DMS114 treated with DMSO at 0.1 percent for 48 hours (cell line): ENCODE measurements around the gene CCR1.
"Not testable (repeated sequence)": the region's sequence is repeated elsewhere in the genome, so short reads cannot be mapped to it uniquely, and the experiment has no call there.

Experiments
- DNase-seq: peaks from one replicate; lab custom pipeline; 2025; ENCODE audit not compliant: unreplicated experiment; lab: John Stamatoyannopoulos, UW

Gene CCR1

DNA sequence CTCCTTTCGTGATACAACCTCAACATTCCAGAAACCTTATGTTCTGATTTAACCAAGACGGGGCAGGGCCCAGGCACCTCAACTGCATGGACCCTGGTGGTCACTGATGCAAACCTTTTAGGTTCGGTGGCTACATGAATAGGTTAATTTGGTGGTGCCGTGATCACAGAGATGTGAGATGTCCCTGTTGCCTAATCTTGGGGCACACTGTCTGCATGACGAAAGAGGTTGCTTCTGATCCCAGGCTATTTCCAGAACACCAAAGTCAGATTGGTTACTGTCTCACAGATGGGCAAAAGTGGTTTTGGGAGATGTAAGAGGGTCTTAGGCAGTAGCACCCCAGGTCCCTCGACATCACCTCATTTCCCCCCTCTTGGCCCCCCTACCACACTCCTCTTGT, 4.0 kb upstream of the CCR1 start:
- DNase-seq = no peak

DNA sequence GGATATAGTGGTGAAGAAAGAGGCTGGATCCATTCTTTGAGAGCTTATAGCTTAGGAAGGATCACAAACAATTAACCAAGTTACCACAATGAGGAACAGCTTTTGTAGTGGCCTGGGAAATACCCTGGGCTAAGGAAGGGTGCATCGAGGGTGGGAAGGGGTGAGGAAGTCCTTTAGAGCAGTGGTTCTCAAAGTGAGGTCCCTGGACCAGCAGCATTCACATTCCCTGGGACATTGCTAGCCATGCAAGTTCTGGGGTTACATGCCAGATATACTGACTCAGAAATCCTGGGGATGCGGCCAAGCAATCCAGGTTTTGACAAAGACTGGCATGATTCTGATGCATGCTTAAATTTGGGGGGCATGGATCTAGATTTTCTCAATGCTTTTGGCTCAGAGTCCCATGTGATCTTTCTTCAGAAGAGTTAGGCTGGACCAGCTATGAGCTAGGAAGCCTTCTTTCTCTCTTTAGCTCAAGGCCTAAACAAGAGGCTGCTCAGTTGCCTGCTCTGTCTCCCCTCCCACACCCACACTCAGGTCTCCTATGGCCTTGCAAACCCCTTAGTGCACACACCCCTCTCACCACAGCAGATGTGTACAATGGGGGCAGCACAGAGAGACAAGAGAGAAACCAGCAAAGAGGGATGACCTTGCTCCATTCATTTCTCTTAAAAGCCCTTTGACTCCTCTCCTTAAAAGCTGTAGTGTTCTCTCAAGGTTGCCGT, 1.8 kb upstream of the CCR1 start:
- DNase-seq = no peak

DNA sequence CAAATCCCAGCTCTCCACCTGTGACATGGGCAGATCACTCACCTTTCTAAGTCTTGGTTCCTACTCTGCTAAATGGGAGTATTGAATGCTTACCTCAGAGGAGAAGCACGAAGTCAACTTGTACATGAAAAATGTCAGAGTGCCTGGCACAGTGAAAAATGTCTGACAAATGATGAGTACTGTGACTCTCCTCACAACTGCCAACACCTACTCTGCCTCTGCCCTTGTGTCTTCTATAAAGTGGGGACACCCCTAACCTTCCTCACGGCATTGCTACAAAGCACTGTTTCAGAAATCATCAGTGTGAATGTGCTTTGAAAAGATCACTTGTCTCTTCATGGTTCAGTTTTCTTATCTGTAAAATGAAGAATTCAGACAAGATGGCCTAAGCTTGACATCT, 940 bp upstream of the CCR1 start:
- DNase-seq = no peak

DNA sequence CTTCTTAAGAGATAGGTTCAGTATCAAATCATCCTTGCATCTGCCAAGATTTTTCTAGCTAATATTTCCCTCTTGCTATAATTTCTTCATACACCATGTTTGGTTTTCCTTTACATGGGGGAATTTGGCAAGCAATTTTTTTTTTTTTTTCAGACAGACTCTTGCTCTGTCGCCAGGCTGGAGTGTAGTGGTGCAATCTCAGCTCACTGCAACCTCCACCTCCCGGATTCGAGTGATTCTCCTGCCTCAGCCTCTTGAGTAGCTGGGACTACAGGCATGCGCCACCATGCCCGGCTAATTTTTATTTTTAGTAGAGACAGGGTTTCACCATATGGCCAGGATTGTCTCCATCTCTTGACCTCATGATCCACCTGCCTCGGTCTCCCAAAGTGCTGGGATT, 599 bp downstream of the CCR1 start:
- DNase-seq = not testable (repeated sequence)

DNA sequence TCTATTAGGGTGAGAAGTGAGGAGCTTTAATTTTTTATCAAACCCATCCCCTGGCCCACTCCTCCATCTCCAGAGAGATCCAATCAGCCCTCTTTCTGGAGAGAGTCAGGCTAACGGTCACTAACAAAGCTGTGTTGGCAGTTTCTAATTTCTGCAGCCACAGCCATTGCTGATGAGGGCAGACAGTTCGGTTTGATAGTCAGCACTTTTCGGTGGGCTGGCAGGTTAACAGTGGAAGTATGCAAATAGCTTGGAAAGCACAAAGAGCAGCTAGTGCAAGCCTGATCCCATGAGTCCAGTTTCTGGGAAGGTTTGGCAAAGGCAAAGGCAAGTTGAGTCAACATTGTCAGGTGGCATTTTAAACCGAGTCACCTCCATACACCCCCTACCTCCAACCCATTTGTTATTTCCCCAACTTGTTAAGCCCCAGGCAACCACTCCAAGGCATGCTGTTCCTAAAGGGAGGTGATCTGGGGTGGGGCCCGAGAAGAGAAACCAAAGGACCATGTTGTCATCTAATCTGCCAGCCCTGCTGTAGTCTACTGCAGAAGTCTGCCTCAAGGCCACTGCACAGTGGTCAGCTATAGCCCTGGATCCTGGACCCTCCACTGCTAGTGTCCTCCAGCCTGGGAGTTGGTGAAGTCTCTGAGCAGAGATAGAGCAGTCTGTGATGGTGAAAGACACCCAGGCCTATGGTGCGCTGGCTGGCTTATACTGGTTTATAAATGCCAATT, 1.7 kb downstream of the CCR1 start:
- DNase-seq = no peak

DNA sequence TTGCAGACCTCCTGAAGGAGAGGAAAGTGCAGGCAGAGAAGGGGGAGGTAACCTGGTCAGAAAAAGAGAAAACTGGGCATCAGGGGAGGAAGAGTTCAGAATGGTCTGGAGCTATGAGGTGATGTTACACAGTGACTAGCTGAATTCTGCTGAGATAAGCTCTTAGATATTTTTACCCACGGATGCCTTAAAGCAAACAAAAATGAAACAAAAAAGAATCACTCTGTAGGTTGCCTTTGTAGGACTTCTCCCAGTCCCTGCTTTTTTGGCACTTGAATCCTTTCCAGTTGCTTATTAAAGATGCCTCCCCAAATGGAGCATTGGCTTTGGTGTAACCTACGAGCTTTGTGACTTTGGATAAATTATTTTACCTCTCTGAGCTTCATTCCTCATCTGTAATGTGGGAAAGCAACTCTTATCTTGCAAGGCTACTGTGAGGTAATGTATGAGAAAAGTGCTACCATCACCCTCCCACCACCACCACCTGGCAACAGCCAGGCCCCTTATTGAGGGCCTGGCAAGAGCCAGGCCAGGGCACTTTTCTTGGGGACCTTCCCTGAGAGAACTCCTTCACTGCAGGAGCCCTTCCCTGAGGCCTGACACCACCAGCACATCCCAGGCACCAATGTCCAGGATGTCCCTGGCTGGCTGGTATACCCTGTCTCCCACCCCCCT, 2.7 kb downstream of the CCR1 start:
- DNase-seq = no peak

DNA sequence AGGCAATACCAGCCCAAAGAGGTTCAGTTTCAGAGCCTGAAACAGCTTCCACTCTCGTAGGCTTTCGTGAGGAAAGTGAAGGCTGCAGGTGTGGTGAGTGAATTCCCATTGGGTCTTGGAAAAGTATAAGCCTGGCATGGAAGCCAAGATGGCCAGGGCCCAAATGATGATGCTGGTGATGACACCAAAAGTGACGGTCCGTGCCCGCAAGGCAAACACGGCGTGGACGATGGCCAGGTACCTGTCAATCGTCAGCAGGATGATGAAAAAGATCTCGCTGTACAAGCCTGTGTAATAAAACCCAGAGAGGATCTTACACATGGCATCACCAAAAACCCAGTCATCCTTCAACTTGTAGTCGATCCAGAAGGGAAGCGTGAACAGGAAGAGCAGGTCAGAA, 4.4 kb downstream of the CCR1 start:
- no peak for DNase-seq

DNA sequence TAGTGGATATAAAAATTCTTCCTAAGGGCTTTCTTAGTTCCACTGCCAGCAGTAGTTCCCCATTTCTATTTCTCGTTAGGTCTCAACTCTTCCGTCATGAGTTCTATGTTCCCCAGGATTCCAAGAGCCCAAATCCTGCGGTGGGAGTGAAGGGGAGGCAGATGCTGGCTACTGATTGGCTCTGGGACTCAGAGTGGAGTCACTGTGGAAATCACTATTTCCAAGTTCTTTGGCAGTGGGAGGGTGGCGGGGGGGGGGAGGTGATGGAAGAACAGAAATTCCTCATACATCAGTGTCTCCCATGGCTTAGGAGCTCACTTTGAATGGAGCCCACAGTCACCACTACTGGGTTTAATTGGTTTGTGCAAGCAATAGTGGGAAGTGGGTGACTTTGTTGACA, 5.6 kb downstream of the CCR1 start:
- DNase-seq = no peak

DNA sequence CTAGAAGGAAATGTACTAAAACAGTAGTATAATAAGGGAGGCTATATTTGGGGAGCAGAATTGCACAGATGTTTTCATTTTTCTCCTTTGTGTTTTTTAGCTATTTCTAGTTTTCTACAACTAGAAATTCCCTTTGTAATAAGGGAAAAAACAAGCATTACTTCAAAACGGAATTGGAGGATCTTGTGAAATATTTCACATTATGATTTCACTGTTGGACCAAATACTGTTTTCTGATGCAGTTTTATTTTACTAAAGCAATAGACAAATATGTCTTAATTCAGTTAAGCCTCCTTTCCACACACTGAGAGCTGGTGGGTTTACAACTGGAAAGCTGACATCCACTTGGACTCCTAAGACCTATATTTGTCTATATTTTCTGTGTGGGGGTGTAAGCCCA, 7.3 kb downstream of the CCR1 start:
- DNase-seq = no peak

DNA sequence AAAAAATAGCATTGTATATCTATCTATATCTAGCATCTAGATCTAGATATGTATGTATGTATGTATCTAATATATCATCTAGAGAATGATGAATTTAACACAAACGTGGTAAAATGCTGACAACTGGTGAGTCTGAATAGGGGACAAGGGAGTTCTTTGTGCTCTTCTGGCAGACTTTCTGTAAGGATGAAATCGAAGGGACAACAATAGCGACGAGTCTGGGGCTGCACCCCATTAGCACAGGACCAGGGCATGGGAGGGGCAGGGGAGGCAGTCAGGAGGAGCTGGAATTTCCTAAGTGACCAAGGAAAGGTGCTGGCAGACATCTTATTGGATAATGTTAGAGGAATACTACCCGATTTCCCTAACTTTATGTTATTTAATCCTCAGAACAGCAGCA, 7.9 kb downstream of the CCR1 start:
- DNase-seq = no peak

DNA sequence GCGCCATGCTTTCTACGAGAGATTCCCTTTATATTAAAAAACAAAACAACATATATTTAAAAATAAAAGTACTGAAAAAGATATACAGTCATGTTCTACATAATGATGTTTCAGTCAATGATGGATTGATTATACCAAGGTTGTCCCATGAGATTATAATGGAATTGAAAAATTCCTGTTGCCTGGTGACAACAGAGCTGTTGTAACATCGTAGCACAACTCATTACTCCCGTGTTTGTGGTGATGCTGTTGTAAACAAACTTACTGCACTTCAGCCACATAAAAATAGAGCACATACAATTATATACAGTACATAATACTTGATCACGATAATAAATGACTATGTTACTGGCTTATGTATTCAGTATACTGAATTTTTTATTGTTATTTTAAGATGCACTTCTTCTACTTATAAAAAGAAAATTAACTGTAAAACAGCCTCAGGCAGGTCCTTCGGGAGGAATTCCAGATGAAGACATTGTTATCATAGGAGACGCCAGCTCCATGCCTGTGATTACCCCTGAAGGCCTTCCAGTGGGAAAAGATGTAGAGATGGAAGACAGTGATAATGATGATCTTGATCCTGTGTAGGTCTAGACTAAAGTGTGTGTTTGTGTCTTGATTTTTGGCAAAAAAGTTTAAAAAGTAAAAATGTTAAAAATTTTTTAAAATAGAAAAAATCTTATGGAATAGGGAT, 11.7 kb downstream of the CCR1 start:
- DNase-seq = no peak

DNA sequence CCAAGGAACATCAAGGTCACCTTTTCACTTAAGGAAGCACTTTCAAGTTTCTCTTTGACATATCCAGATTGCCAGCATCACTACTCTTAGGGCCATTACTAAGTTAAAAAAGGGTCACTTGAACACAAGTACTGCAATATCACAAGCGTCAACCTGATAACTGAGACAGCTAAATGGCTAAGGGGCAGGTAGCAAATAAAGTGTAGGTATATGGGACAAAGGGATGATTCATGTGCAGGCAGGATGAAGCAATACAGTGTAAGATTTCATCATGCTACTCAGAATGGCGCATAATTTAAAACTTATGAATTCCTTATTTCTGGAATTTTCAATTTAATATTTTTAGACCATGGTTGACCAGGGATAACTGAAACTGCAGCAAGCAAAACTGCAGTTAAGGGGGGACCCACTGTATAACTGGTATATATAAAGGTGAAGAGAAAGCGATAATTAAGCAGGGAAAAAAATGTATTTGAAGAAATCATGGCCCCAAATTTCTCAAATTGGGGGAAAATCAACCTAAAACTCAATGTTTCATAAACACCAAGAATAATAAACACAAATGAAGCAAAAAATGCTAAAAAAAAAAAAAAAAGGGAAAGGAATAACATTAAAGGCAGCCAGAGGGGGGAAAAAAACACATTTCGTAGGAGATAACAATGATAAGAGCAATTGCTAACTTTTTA, 13.1 kb downstream of the CCR1 start:
- no peak for DNase-seq

DNA sequence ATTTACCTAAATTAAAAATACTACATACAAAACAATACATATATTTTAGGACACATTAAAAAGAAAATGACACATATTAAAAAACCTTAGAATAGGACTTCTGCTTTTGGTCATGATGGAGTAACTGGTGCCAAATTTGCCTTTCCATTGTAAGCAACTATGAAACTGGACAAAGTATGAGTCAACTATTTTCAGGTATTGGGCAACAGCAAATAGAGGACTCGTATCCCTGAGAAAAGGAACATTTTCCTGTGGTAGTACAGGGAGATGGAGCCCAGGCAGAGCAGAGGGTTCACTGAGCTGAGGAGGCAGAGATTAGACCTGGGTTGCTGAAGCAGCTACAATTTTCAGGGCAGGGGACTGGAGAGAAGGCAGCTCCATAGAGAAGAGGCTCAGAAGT, 14.7 kb downstream of the CCR1 start:
- DNase-seq = no peak

DNA sequence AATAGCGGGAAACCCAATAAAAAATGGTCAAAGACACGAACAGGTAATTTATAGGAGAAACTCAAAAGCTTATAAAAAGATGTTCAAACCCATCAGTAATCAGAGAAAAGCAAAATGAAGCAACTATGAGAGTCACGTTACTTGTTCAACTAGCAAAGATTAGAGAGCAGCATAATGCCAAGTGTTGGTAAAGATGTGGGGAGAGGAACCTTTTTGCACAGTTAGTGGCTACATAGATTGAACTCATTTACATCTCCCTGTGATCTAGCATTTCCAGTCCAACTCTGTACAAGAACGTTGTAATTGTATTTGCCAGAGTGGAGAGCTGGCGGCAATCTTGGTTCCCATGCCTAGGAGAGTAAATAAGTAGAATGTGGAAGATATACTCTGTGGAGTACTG, 15.2 kb downstream of the CCR1 start:
- no peak for DNase-seq

DNA sequence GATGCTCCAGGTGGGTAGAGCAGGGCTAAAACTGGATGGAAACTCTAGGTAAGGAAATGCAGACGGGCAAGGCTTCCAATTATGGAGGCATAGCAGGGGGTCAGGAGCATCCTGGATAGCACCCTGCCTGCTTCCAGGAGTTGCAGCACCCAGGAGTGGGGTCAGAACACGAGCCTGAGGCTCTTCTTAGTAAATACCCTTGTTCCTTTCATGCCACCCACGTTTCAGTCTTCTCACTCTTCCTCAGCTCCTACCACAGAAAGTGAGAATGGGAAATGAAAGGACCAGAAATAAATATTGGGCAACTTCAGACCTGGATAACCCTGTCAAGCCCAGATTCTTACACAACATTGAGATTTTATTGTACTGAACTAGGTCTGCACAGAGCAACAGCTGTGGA, 16.4 kb downstream of the CCR1 start:
- DNase-seq = no peak

DNA sequence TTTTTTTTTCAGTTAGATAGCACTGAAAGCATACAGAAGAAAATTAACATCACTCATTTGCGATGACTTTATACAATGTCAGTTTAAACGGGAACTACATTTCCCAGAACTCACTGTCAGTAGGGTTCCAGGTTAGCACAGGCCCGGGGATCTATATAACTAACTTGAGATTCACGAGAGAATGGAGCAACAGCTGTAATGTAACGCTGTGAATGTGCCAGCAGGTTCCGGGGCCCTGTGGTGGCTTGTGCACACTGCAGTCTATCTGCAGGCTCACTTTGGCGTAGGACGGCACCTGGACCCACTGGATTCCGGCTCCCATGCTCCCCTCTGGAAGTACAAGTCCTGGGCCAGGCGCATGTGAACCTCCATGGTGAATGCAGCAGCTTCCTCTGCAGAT, 19.4 kb downstream of the CCR1 start:
- DNase-seq = no peak

DNA sequence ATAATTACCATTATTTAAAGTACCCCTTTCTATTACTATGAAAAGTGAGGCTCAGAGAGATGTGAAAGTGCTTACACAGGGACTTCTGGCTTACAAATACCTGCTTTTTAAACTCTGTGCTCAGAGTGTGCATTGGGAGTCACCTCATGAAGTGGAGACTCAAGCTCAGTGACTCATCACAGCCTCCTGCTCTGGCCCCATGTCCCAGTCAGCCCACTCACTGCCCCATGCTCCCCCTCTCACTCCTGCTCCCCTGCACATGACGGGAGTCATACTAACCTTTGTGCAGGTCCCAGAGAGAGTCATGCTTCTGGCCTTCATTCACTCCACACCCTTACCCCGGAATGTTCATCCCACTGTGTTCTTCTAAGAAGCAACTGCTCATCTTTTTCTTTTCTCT, 20.2 kb downstream of the CCR1 start:
- no peak for DNase-seq

DNA sequence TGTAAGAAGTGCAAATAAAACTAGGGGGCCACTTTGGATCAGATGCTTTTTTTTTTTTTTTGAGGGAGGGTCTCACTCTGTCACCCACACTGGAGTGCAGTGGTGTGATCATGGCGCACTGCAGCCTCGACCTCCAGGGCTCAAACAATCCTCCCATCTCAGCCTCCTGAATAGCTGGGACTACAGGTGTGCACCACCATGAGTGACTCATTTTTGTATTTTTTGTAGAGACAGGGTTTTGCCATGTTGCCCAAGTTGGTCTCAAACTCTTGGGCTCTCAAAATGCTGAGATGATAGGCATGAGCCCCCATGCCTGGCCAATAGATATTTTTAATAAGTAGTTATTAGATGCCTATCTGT, 20.8 kb downstream of the CCR1 start:
- DNase-seq = no peak

DNA sequence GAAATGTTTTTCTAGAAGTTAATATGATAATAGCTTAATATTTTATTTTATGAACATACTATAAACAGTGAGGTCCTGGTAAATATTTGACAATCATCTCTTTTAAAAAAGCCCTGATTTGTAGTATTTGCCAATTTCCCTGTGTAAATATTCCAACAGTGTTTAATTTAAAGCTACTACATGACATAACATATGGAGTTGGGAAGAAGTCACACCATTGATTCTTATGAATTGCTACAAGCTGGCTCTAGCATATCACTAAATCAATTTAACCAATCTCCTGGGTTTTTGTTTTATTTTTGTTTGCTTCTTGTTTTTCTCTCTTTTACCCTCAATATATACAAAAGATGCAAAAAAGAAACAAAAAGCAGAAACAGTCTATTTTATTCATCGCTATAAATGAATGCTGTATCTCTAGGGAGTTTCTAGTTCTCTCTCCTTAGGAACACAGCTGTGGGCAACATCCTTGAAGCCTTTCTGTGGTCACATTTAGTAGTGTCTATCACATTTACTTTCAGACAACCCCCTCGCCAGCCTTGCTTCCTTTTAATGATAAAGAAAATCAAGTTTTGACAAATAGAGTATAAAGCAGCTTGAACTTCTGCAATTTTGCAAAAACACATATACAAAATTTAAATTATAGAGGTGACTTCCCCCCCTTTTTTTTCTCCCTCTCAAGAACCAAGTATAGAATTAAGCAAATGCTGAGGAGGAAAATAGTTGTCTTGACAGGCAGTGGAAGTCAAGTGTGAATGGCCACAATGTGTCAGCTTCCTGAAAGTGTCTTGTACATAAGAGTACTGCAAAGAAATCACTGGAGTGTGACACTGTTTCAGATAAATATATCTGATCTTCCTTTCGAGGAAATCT, 21.4 kb downstream of the CCR1 start:
- DNase-seq = no peak

DNA sequence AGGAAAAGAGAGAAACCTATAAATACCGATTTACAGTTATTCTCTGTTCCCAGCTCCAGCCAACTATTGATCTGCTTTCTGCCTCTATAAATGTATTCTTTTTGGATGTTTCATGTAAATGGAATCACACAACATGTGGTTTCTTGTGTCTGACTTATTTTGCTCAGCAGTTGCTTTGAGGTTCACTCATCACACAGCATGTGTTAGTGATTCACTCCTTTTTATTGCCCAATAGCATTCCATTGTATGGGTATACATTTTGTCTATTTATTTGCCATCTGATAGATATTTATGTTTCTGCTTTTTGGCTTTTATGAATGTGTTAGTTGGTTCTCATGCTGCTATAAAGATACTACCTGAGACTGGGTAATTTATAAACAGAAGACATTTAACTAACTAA, 23.6 kb downstream of the CCR1 start:
- DNase-seq = no peak
